Measurements from ENCODE around the gene CACNA2D3.

Gene CACNA2D3

GRCh38 chr3:54344601-54345231, 222.4 kb downstream of the CACNA2D3 start:
- DNase-seq = no peak

DNA sequence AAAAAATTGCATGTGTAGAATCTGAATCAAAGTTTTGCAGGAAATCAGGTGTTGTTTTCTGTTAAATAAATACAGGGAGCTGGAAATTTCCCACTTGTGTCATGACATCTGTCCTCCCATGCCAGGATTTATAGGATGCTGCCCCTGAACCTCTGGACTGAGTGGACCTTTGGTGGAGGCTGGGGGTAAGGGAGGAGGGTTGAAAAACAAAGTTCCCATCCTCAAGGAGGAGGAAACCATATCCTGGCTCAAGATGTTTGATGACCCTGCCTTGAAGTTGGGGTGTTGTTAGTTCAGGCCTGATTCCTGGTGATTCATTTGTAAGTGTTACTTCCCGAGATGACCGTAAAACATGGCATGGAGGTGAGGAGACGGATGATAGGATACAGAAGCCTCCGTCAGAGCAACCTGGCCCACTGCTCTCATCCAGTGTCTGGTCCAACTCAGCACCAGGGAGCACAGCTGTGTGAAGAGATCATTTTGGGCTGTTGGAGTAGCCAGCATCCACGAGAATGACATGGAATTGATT, 223.6 kb downstream of the CACNA2D3 start:
- no peak for DNase-seq

- DNase-seq = no peak
These were observed 224.7 kb downstream of the CACNA2D3 start for GRCh38 chr3:54347060-54347459.

DNA sequence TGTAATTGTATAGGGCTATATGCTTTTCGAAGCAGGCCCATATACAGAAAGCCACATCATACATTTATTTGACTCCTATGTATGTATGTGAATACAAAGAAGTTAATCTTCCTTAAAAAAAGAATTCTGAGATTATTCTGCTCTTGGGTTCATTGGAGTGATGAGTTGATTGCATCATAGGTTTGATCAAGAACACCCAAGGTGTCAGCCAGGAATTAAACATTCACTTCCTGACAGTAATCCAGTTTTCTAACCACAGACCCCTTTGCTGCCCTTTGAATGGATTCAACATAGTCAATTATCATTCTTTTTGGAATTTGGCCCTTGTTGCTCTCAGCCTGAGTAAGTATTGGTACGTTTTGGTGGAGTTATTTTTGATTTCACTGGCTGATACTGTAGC, 225.6 kb downstream of the CACNA2D3 start:
- no peak for DNase-seq

GRCh38 chr3:54349231-54349652, 226.9 kb downstream of the CACNA2D3 start:
- no peak for DNase-seq

GRCh38 chr3:54349691-54350090, 227.3 kb downstream of the CACNA2D3 start:
- DNase-seq = no peak

DNA sequence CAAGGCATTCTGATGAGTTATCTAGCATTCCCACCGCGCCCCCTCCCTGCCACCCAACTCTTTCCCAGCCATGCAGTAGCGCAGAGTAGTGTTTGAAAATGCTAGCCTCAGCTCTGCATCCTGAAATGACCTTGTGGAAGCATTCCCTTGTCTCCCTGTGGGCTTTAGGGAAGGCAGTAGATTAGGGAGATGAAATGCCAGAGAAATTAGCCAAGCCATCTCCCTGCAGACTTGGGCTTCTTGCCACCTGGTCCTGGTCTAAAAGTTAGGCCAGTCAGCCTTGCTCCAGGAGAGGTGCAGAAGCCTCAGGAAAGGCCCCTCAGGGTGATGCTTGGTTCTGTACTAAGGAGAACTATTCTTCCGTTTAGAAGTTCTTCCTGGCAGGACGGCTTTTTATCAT, 231.2 kb downstream of the CACNA2D3 start:
- no peak for DNase-seq

DNA sequence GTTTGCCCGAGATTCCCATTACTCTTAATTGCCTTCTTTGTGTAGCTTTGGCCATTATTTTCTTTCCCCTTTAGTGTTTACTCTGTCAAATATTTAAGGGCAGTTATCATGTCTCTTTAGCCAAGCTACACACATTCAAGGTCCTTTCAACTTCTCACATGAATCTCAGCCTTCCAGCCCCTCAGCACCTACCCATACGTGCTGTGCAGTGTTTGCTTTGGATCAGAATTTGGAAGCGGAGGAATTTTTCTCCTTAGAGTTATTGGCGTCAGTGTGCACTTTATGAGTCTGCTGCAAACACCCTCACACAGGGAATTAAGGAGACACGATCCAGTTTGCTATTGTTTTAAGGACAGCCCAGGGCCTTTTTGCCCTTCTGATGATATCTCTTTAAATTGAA, 231.6 kb downstream of the CACNA2D3 start:
- DNase-seq = no peak

- no peak for DNase-seq
These were observed 233.4 kb downstream of the CACNA2D3 start for GRCh38 chr3:54355800-54356199.

DNA sequence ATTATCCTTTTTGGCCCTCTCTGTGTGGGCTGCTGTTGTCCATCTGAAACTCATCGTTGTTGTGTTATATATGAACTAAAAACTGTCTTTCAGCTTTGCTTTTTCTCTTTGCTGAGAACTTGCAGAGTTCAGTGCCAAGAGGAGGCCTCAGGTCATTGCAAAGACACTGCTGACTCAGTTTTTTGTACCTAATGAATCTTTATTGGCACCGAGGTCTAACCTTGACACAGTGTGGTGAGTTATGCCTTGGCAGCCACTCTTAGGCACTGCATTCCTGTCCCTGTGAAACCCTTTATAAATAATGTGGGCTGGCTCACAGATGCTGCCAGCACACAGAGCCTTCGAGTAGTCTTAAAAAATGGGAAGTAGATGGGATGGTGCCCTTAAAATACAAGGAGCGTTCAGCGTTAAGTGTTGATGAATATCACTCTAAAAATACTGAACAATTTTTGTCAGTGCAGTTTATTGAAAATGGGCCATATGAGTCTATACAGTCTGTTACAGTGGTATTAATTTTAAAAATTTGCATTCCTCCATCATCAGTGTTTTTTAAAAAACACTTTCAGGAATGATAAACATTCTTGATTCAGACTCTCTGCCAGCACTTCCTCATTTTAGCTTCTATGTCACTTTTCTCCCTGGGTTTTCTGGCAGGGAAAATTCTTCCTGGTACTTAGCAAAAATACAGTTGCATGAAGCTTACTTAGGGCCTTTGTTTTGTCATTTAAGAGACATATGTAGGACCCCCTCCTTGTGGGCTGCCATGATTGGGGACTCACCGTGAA, 234.1 kb downstream of the CACNA2D3 start:
- no peak for DNase-seq

DNA sequence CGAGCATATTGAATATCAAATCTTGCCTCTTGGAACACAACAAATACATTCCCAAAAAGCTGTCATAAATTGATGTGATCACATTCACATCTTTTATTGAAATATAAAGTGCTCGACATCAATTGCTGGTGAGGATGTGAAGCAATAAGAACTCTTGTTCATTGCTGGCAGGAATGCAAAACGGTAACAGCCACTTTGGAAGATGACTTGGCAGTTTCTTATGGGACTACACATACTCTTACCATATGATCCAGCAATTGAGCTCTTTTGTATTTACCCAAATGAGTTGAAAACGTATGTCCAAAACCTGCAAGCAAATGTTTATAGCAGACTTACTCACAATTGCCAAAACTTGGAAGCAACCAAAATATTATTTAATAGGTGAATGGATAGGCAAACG, 234.9 kb downstream of the CACNA2D3 start:
- no peak for DNase-seq

DNA sequence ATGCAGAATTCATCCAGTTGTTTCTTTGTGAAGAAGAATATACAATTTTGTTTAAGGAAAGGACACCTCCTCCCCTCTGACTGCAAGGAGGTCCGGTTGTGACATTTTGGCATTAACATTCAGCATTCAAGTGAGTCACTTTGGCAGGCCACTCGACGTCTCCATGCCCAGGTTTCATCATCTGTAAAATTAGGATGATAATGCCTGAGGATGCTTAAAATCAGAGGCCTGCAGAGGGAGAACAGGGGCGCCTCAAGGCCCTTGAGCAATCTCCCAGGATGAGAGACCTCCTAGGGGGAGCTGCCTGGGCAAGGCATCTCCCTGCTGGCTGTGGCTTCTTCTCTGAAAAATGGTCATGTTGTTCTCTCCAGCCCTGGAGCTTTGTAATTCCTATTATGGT, 236.0 kb downstream of the CACNA2D3 start:
- no peak for DNase-seq

- DNase-seq = no peak
These were observed 236.8 kb downstream of the CACNA2D3 start for GRCh38 chr3:54358969-54359694.

DNA sequence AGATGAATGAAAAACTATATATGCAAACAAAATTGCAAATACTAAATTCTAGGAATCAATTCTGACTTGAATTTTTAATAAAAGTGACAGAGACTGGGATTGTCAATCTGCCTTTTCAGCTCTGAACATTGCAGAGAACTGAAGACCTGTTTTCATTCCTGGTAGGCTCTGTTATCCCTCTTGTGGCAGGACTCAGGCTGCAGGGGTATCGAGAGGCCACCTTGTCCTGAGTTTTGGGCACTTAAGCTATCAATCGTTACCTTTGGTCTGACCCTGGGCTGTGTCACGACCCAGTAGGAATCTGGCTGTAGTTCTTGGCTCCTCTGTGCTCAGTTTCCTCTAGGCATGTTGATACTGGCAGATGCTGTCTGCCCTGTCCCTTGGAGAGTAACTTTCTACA, 238.0 kb downstream of the CACNA2D3 start:
- DNase-seq = no peak

DNA sequence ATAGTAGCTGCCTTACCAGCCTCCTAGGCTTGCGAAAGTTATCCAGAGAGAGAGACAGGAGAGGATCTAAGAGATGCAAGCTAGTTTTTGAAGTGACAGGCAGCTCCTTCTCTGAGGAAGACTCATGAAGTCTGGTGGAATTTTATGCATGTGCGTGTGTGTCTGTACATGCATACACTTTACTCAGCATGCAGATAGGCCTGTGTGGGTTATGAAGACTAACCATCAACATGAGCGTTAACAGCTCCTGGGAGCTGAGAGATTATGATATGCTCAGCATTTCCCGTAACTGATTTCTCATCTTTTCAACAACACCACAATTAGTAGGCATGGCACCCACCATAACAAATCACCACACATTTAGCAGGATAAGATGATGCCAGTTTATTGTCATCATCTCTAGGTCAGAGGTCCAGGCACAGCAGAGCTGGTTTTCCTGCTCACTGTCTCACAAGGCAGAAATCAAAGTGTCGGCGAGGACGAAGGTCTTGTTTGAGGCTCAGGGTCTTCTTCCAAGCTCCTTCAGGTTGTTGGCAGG, 239.5 kb downstream of the CACNA2D3 start:
- DNase-seq = no peak

DNA sequence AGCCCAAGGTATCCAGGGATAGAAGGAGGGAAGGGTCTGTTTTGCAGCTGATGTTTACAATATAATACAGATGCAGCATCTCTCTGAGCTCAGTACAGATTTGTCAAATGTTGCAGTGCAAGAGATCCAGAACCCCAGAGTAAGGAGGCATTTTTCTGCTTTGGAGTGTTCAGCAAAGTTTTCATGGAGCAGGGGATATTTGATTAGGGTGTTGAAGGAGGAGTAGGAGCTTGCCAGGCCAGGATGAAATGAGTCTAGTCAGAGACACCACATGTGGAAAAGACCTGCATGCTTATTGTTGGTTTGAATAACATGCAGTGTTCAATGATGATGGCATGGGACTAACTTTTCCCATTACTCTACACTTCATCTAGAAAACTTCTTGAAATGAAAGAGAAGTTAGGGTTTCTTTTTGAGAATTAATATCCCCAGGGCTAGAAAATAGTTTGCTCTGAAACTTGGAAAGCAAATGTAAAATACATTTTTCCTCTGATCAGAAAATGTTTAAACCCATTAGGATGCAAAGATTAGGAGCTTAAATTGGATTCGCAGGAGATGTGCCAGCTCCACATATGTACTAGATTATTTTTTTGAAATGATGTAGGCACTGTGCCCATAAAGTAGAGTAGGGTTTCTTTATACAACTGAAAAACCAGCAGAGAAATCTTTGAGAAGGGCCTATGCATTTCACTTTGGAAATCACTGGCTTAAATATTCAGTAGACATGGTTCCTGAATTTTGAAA, 243.8 kb downstream of the CACNA2D3 start:
- no peak for DNase-seq

DNA sequence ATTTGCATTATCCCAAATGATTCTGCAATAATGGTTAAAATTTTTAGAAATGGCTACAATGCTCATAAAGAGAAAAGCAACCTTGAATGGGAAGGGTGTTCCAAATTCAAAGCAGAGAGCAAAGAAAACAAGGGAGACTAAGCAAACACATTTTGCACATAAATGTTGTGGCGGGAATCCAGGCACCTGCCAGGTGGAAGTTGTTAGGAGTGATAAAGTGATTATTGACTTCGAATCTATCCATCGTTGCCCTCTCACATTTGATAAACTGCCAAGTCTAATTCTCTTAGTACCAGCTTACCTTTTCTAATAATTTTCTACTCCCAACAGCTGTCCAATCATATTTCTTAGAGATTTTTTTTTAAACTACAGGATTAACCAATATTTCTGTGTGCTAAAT, 244.5 kb downstream of the CACNA2D3 start:
- peak; percentile 31 for DNase-seq

DNA sequence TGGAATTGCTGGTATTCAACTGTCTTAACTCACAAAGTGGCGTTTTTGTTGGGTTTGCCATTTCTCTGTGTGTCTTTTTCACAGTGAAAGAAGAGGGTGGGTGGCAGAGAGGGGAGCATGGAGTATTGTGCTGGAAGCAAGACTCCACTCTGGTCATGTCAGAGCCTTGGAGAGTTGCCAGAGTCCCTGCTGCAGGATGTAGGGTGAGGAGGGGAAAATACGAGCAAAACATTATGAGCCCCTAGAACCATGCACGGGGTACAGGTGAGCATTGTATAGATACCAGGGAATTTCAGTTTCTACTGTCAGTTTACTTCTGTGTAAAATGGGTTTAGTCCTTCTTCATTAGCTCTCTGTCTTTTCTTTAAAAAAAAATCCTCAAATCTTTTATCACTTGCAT, 249.9 kb downstream of the CACNA2D3 start:
- DNase-seq = no peak

GRCh38 chr3:54374214-54374852, 252.0 kb downstream of the CACNA2D3 start:
- no peak for DNase-seq

DNA sequence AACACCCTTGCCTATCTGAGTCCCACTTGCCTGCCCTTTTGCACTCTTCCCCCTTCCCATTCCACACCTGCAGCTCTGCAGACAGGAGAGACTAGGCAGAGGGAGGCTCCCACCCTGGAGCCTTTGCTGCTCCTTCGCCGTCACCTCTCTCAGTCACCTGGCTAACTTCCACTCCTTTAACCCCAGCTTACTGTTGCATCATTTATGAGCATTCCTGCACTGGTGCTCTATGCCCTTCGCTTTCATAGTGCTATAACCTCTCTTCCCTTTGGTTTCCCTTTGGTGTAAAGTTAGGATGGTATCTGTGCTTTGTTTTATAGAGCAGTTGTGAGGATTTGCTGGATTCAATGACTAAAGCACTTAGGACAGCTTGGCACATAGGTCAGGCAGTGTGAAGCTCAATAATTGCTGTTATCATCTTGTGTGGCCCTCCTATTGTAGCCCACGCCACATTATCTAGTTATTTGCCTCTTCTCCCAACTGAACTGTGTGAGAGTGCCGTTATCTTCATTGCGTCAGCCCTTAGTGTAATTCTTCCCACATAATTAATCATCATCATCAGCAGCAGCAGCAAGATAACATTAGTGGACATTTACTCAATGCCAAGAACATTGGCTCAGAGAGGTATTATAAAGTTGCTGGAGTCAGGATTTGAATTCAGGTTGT, 253.9 kb downstream of the CACNA2D3 start:
- no peak for DNase-seq

GRCh38 chr3:54376939-54377578, 254.7 kb downstream of the CACNA2D3 start:
- DNase-seq = no peak
